Neural crest cell (in vitro differentiated cells): ENCODE data around the gene MRPS18C. TPM values are rescaled to one million over a fixed set of nuclear protein-coding genes. Genes with fewer than 3 reads are reported as not detected.

ENCODE experiments used
- DNase-seq: peaks from one replicate; pipeline ENCODE4 v3.0.0; 2021; ENCODE audit warnings: low read depth, mixed read lengths, low spot score
- H3K27ac Mint-ChIP-seq: one replicate; pipeline ENCODE4 v1.8.0; 2021; ENCODE audit warnings: mild to moderate bottlenecking, mixed read lengths; ENCODE audit not compliant: unreplicated experiment
- H3K27me3 Mint-ChIP-seq: 2 replicates; pipeline ENCODE4 v1.8.0; 2021; ENCODE audit warnings: low read depth, mild to moderate bottlenecking, mixed read lengths
- H3K36me3 Mint-ChIP-seq: 2 replicates; pipeline ENCODE4 v1.8.0; 2021; ENCODE audit warnings: low read depth, mild to moderate bottlenecking, mixed read lengths
- H3K4me1 Mint-ChIP-seq: 2 replicates; pipeline ENCODE4 v1.8.0; 2021; ENCODE audit warnings: mixed read lengths
- H3K4me3 Mint-ChIP-seq: one replicate; pipeline ENCODE4 v1.8.0; 2021; ENCODE audit warnings: mild to moderate bottlenecking, mixed read lengths
- H3K9me3 Mint-ChIP-seq: 2 replicates; pipeline ENCODE4 v1.8.0; 2021; ENCODE audit warnings: mixed read lengths
- CTCF ChIP-seq: fragments of 200-600 bp; sonication (generic); conservative IDR thresholded peaks from 2 replicates; pipeline ENCODE4 v1.5.0; 2021; ENCODE audit warnings: antibody characterized with exemption, mild to moderate bottlenecking
- long read RNA-seq: library from polyadenylated mRNA; unstranded; transcript quantifications from one replicate; pipeline ENCODE4 v2.0.0, GENCODE V29; 2020
- total RNA-seq: library from RNA; stranded (reverse); gene quantifications from 2 replicates; pipeline ENCODE4 v1.2.1, GENCODE V29; 2021

Gene MRPS18C
- 49.3 and 56.8 TPM in 2 replicates for total RNA-seq
- long read RNA-seq, transcript MRPS18C-201 (6 exons, 1,643 nt) = major isoform, 15 of 27 reads
- long read RNA-seq, partial matches to known transcripts = 1 of 27 reads
- long read RNA-seq, other reads (novel, unspliced or antisense) = 6 of 27 reads

GRCh38 chr4:83455281-83456183 is at the start of gene MRPS18C, which contains the start of gene HELQ:
MRPS18C (plus strand) TSS chr4:83456058; CDS start chr4:83456078, 20 bp downstream.
HELQ (minus strand) TSS chr4:83455823; CDS start chr4:83455693, 130 bp downstream.
- H3K4me1 Mint-ChIP-seq = peaks cover 30% of the 10 kb centered on the region
- H3K9me3 Mint-ChIP-seq = no peaks in the 10 kb centered on the region
- peak; percentile 52 for TF ChIP-seq CTCF
- H3K36me3 Mint-ChIP-seq = peaks cover 8% of the 10 kb centered on the region
- H3K4me3 Mint-ChIP-seq = peak within 1 kb of the TSS; percentile 98
- H3K27me3 Mint-ChIP-seq = no peaks in the 10 kb centered on the region
- H3K27ac Mint-ChIP-seq = peak within 1 kb of the TSS; percentile 99
- DNase-seq = peak; percentile 77

GRCh38 chr4:83408908-83409307 is 47.0 kb upstream of the MRPS18C start:
- no peak overlapping the region for H3K4me3 Mint-ChIP-seq
- no peak for TF ChIP-seq CTCF

GRCh38 chr4:83413676-83414075 is 42.2 kb upstream of the MRPS18C start:
- no peak overlapping the region for H3K27ac Mint-ChIP-seq
- H3K36me3 Mint-ChIP-seq = peaks cover 14% of the 10 kb centered on the region
- no peak for TF ChIP-seq CTCF
- H3K4me1 Mint-ChIP-seq = no peaks in the 10 kb centered on the region
- no peak overlapping the region for H3K4me3 Mint-ChIP-seq
- no peak for DNase-seq
- H3K9me3 Mint-ChIP-seq = no peaks in the 10 kb centered on the region
- H3K27me3 Mint-ChIP-seq = no peaks in the 10 kb centered on the region

More at GRCh38 chr4:83408908-83409307, 47.0 kb upstream of the MRPS18C start:
- no peaks in the 10 kb centered on the region for H3K4me1 Mint-ChIP-seq
- no peaks in the 10 kb centered on the region for H3K9me3 Mint-ChIP-seq
- H3K36me3 Mint-ChIP-seq = peaks cover 8% of the 10 kb centered on the region
- H3K27ac Mint-ChIP-seq = no peak overlapping the region
- DNase-seq = no peak
- H3K27me3 Mint-ChIP-seq = no peaks in the 10 kb centered on the region

GRCh38 chr4:83417566-83417965 is 38.3 kb upstream of the MRPS18C start:
- H3K4me1 Mint-ChIP-seq = no peaks in the 10 kb centered on the region
- DNase-seq = no peak
- peaks cover 16% of the 10 kb centered on the region for H3K36me3 Mint-ChIP-seq
- H3K9me3 Mint-ChIP-seq = no peaks in the 10 kb centered on the region
- H3K27me3 Mint-ChIP-seq = no peaks in the 10 kb centered on the region
- H3K4me3 Mint-ChIP-seq = no peak overlapping the region
- no peak for TF ChIP-seq CTCF
- no peak overlapping the region for H3K27ac Mint-ChIP-seq

DNA sequence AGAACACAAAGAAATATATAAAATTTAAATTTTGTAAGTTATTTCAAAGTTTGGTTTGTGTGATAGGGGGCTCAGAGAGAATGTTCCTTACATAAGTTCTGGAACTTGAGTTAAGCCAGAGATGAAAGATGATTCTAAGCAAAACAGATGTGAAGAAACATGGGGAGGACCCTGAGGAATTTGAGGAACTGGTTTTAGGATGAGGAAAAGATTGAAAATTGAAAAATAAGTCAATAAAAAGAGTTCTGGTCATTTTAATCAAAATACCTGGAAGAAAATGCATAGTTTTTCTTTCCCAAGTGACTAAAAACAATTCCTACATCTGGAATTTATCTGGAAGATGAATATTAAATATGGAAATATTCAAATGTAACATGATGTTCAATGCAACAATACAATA is 37.6 kb upstream of the MRPS18C start:
- TF ChIP-seq CTCF = no peak
- no peaks in the 10 kb centered on the region for H3K27me3 Mint-ChIP-seq
- H3K36me3 Mint-ChIP-seq = peaks cover 12% of the 10 kb centered on the region

More for the DNA sequence above, 37.6 kb upstream of the MRPS18C start:
- Mint-ChIP-seq H3K4me3 (no peak overlapping the region), H3K9me3 (no peaks in the 10 kb centered on the region), H3K4me1 (no peaks in the 10 kb centered on the region), H3K27ac (no peak overlapping the region)
- no peak for DNase-seq
